ENCODE results near the gene CA12.

CA12 gene

DNA sequence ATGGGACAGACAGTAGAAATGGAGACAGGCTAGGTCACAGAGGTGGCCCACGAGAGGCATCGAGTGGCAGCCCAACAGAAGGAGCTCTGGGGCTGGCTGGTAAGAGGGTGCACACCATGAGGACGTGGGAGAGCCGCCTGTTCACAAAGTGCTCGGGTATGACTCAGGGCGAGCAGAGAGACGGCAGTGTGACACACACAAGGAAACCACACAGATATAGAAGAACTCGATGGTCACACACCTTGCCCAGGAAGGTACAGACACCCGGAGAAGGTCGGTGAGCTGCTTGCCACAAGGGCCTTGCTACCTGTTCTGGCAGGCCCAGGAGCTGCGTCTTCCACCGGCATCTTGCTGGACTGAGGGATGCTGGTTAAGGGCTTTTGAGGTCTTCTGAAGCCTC, 50.2 kb downstream of the CA12 start:
- no peak for DNase-seq (ENCODE audit: low read depth)
- no peak overlapping the region for H3K4me3 ChIP-seq (ENCODE audit: low read depth, low read length)
- TF ChIP-seq CTCF (IDR thresholded peaks at IDR 0.05; ENCODE audit: low read depth, low read length, missing control alignments): no peak

- no peak overlapping the region for H3K4me3 ChIP-seq (ENCODE audit: low read depth, low read length)
- no peak for TF ChIP-seq CTCF (IDR thresholded peaks at IDR 0.05; ENCODE audit: low read depth, low read length, missing control alignments)
- no peak for DNase-seq (ENCODE audit: low read depth)
Measured at GRCh38 chr15:63330926-63331325, 50.7 kb downstream of the CA12 start.

DNA sequence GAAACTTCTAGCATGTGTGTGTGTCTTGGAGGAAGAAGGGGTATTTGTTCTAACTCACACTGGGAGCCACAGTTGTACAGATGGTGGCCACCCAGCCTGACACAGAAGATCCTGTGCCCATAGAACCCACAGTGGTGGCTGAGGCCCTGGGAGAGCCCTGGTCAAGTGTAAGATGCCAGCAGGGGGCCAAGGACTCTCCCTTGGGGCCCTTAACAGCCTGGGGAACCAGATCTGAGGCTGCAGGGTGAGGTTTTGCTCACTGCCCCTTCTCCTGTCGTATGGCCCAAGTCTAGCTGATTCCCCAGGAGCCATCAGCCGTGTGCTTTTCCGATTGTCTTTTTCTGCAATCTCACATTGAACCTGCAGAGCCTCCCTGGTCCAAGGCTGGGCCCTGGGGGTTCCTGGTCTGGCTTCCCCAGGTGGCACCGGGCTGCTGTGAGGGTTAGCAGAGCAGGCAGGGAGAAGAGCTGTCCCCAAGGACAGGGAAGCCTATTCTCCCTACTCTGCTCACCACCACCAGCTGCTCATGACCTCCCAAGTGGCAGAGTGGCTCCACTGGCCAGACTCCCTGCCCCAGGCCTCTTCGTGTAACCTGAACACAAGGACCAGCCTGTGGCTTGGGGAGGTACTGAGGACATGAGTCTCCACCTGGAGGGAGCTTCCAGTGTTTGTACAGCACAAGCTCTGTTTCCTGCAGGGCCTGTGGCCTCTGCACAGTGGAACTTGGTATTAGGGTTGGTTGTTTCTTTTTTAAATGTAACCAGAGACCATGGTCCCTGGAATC, 51.9 kb downstream of the CA12 start:
- DNase-seq (ENCODE audit: low read depth): no peak
- no peak overlapping the region for H3K4me3 ChIP-seq (ENCODE audit: low read depth, low read length)
- TF ChIP-seq CTCF (IDR thresholded peaks at IDR 0.05; ENCODE audit: low read depth, low read length, missing control alignments): no peak

DNA sequence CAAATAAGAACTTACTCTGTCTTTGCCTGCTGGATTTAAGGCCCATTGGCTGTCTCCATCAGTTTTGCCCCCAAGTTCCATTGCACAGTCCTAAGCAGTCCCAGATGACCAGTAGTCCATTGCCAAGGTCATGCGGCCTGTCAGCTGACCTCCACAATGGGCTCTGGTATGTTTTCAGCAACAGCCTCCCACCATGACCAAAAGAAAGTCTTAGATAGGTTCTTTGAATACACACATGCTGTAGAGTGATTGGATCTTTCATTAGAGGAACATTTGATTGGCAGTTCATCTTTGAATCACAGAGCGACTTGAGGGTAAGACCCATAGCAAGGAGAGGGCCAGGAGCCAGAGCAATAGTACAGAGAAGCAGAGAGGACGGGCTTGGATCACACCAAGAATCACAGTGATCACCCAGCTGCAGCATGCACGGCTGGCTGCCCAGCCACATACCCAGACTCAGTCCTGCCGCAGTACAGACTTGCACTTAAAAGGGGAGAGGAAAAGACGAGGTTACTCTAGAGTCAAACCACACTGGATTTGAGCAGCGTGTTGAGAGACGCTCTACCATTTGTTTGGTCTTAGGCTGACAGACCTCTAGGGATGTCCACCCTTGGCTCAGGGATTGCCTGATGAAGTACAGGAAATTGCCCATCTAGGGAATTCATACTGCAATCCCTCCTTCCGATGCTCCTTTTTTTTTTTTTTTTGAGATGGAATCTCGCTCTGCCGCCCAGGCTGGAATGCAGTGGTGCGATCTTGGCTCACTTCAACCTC, 53.8 kb downstream of the CA12 start:
- TF ChIP-seq CTCF (IDR thresholded peaks at IDR 0.05; ENCODE audit: low read depth, low read length, missing control alignments): no peak
- H3K4me3 ChIP-seq (ENCODE audit: low read depth, low read length): no peak overlapping the region
- no peak for DNase-seq (ENCODE audit: low read depth)

DNA sequence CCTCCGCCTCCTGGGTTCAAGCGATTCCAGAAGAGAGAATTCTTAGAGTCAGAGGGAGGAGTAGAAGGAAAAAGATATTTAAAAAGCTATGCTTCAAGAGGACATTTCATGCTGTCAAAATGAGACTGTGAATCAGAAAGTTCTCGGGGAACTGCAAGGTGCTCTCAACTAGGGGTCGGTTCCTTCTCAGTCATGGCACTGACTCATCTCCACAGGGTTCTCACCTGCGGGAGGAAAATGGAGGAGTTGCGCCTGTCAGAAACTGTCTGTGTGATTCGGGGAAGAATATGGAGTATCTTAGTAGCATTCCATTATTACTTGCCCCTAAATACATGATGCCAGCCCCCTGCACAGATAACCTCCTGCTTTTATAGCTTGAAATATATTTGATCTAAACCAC, 56.9 kb downstream of the CA12 start:
- TF ChIP-seq CTCF (IDR thresholded peaks at IDR 0.05; ENCODE audit: low read depth, low read length, missing control alignments): no peak
- DNase-seq (ENCODE audit: low read depth): no peak
- no peak overlapping the region for H3K4me3 ChIP-seq (ENCODE audit: low read depth, low read length)

- no peak for TF ChIP-seq CTCF (IDR thresholded peaks at IDR 0.05; ENCODE audit: low read depth, low read length, missing control alignments)
- DNase-seq (ENCODE audit: low read depth): no peak
- H3K4me3 ChIP-seq (ENCODE audit: low read depth, low read length): no peak overlapping the region
Measured at GRCh38 chr15:63323798-63324563, 57.7 kb downstream of the CA12 start.

All from GM12864 (cell line).